Keratinocyte (primary cell): ENCODE measurements around the gene CPOX.

ENCODE experiments used
- EZH2 ChIP-seq: IDR thresholded peaks from one replicate; pipeline ENCODE4 v1.6.1; 2012; ENCODE audit warnings: inconsistent platforms, mild to moderate bottlenecking, low read length, moderate library complexity
- TF ChIP-seq, protein P1 (sequence below), 3 experiments: IDR thresholded peaks in 1 of 3; conservative IDR thresholded peaks in 1 of 3; optimal IDR thresholded peaks in 1 of 3; 2 replicates in 2 of 3; 3 replicates in 1 of 3; pipeline versions ENCODE3 to v1.5.1; 2011; ENCODE audit warnings: low read length in 3 of 3, mild to moderate bottlenecking in 3 of 3, moderate library complexity in 2 of 3, control low read depth in 1 of 3, inconsistent platforms in 1 of 3; ENCODE audit not compliant: insufficient read depth in 2 of 3; ENCODE audit errors: extremely low read depth in 1 of 3

DNA sequence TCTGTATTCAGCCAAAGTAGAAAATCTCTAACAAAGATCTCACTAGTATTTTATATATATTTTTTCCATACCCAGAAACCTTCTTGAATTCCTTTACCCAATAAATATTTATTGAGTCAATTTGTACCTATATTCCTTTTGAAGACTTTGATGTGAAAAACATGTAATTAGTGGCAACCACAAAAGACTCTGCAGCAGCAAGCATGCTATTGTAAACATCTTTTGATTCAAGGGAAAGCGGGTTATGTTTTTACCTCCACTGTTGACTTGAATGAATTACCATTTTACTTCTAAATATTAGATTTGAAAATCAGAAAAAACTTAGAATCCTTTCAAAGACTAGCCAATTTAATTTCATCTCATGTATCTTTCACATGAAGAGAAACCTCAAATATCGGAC is 59.2 kb downstream of the CPOX start:
- TF ChIP-seq, protein P1, sequence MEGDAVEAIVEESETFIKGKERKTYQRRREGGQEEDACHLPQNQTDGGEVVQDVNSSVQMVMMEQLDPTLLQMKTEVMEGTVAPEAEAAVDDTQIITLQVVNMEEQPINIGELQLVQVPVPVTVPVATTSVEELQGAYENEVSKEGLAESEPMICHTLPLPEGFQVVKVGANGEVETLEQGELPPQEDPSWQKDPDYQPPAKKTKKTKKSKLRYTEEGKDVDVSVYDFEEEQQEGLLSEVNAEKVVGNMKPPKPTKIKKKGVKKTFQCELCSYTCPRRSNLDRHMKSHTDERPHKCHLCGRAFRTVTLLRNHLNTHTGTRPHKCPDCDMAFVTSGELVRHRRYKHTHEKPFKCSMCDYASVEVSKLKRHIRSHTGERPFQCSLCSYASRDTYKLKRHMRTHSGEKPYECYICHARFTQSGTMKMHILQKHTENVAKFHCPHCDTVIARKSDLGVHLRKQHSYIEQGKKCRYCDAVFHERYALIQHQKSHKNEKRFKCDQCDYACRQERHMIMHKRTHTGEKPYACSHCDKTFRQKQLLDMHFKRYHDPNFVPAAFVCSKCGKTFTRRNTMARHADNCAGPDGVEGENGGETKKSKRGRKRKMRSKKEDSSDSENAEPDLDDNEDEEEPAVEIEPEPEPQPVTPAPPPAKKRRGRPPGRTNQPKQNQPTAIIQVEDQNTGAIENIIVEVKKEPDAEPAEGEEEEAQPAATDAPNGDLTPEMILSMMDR (optimal IDR thresholded peaks at IDR 0.05 in 1 of 3, IDR thresholded peaks at IDR 0.05 in 1 of 3, conservative IDR thresholded peaks at IDR 0.05 in 1 of 3; ENCODE audit: extremely low read depth in 1 of 3, insufficient read depth in 2 of 3, low read length in 3 of 3): no peak
- TF ChIP-seq EZH2: no peak
